Natural killer cell (primary cell): Measurements from ENCODE around the gene PPP2R5C. TPM values are rescaled to one million over a fixed set of nuclear protein-coding genes. Genes with fewer than 3 reads are reported as not detected.

ENCODE experiments used
- ATAC-seq, 3 donors: fragments of 150-1000 bp in 2 of 3; fragments of 200-7000 bp in 1 of 3; cut with Tn5 transposase; 1 replicate in 1 of 3; 2 replicates in 2 of 3; pipeline ENCODE4 v1.10.0; 2021; ENCODE audit warnings: mild to moderate bottlenecking in 2 of 3, moderate library complexity in 2 of 3
- DNase-seq, 2 donors: peaks; one replicate each; pipeline versions ENCODE4 v3.0.0 to v3.0.0-alpha.2; 2013 to 2021; ENCODE audit warnings: mixed read lengths in 1 of 2
- H3K27ac ChIP-seq: one replicate; pipeline ENCODE4 v1.5.1; 2013; ENCODE audit warnings: mild to moderate bottlenecking, low read length
- H3K27me3 ChIP-seq: one replicate; pipeline ENCODE4 v1.6.1; 2013; ENCODE audit warnings: low read length; ENCODE audit not compliant: control insufficient read depth, insufficient read depth
- H3K36me3 ChIP-seq: one replicate; pipeline ENCODE4 v1.6.1; 2013; ENCODE audit warnings: low read length; ENCODE audit not compliant: control insufficient read depth, insufficient read depth
- H3K4me1 ChIP-seq: one replicate; pipeline ENCODE4 v1.6.1; 2013; ENCODE audit warnings: low read length; ENCODE audit not compliant: control insufficient read depth, insufficient read depth
- H3K4me3 ChIP-seq: one replicate; pipeline ENCODE4 v1.5.1; 2013; ENCODE audit warnings: low read length
- H3K9me3 ChIP-seq: one replicate; pipeline ENCODE4 v1.6.1; 2013; ENCODE audit warnings: low read length; ENCODE audit not compliant: control insufficient read depth, insufficient read depth
- H3K27ac Mint-ChIP-seq, 2 donors: one replicate each; pipeline ENCODE4 v1.8.0; 2022; ENCODE audit warnings: mild to moderate bottlenecking in 2 of 2, mixed read lengths in 2 of 2, moderate library complexity in 1 of 2
- H3K27me3 Mint-ChIP-seq, 2 donors: one replicate each; pipeline ENCODE4 v1.8.0; 2022; ENCODE audit warnings: low read depth in 2 of 2, mixed read lengths in 2 of 2
- H3K36me3 Mint-ChIP-seq: one replicate; pipeline ENCODE4 v1.8.0; 2022; ENCODE audit warnings: mixed read lengths
- H3K4me1 Mint-ChIP-seq, 2 donors: one replicate each; pipeline ENCODE4 v1.8.0; 2022; ENCODE audit warnings: mixed read lengths in 2 of 2
- H3K4me3 Mint-ChIP-seq: one replicate; pipeline ENCODE4 v1.8.0; 2022; ENCODE audit warnings: mild to moderate bottlenecking, moderate library complexity, mixed read lengths
- H3K9me3 Mint-ChIP-seq, 2 donors: one replicate each; pipeline ENCODE4 v1.8.0; 2022; ENCODE audit warnings: mixed read lengths in 2 of 2
- WGBS: methylation state at CpG from one replicate; pipeline ENCODE4 v1.1.7; 2013; ENCODE audit warnings: missing lambda C conversion rate; ENCODE audit not compliant: insufficient coverage; 5-methylcytosine and 5-hydroxymethylcytosine counted together
- intact Hi-C: fragments of 100-400 bp; cut with micrococcal nuclease; formaldehyde crosslinking; loops from one replicate; pipeline ENCODE4 v1.14.2; 2022
- total RNA-seq, 4 donors: library from RNA; stranded (reverse); fragments of 120-200 nt in 1 of 4; gene quantifications; one replicate each; pipeline versions ENCODE4 v1.2.3 to v1.2.4, GENCODE V29; 2013 to 2022
- TF ChIP-seq, protein P1 (sequence below): fragments of 200-600 bp; IDR thresholded peaks from one replicate; pipeline ENCODE4 v1.8.0; 2022; ENCODE audit warnings: antibody characterized with exemption

PPP2R5C gene
- total RNA-seq, 3 donors from 2014 or later (not counting 1 experiment from before 2014, with no cell fraction given): 716 to 779 (median 736) TPM

DNA sequence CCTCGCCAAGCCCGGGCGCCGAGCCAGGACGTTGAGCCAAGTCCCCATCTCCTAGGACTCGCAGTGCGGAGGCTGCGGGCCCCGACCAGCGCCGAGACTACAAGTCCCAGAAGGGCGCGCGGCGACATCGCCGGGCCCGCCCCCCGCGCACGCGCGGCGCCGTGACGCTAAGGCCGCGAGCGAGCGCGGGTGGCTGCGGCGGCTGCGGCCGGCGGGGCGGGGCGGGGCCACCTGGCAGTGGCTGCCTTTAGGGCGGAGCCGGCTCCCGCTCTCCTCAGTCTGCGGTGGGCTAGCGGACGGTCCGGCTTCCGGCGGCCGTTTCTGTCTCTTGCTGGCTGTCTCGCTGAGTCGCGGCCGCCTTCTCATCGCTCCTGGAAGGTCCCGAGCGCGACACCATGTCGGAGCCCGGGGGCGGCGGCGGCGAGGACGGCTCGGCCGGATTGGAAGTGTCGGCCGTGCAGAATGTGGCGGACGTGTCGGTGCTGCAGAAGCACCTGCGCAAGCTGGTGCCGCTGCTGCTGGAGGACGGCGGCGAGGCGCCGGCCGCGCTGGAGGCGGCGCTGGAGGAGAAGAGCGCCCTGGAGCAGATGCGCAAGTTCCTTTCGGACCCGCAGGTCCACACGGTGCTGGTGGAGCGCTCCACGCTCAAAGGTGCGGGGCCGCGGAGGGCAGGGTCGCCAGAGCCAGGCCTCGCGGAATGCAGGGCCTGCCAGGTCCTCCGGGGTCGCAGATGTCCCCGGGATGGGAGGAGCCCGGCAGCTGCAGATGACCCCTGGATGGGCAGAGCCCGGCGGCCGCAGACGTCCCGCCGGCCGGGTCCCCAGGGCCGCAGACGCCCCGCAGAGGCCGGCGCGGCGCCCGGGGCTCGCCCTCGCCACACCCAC is 203.0 kb downstream of the PPP2R5C start, which contains the start of gene DYNC1H1:
DYNC1H1 (plus strand) TSS at position 277 of the 884 bp plus-strand sequence; CDS start at position 396, 119 bp downstream.
- no peaks in the 10 kb centered on the region for H3K9me3 ChIP-seq
- peak within 1 kb of the TSS; percentile 84 for H3K27ac ChIP-seq
- no peaks in the 10 kb centered on the region for H3K36me3 Mint-ChIP-seq
- under 1% methylated on average over 115 of the region's 115 CpGs for WGBS
- peaks cover 35 to 45% of the 10 kb centered on the region in 2 donors for H3K4me1 Mint-ChIP-seq
- ATAC-seq (peak; percentile 85 to 93 (median 89)), DNase-seq (peak; percentile 91 to 95)
- TF ChIP-seq, protein P1, sequence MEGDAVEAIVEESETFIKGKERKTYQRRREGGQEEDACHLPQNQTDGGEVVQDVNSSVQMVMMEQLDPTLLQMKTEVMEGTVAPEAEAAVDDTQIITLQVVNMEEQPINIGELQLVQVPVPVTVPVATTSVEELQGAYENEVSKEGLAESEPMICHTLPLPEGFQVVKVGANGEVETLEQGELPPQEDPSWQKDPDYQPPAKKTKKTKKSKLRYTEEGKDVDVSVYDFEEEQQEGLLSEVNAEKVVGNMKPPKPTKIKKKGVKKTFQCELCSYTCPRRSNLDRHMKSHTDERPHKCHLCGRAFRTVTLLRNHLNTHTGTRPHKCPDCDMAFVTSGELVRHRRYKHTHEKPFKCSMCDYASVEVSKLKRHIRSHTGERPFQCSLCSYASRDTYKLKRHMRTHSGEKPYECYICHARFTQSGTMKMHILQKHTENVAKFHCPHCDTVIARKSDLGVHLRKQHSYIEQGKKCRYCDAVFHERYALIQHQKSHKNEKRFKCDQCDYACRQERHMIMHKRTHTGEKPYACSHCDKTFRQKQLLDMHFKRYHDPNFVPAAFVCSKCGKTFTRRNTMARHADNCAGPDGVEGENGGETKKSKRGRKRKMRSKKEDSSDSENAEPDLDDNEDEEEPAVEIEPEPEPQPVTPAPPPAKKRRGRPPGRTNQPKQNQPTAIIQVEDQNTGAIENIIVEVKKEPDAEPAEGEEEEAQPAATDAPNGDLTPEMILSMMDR: no peak
- peak within 1 kb of the TSS; percentile 95 for H3K4me3 Mint-ChIP-seq
- H3K9me3 Mint-ChIP-seq: no peaks in the 10 kb centered on the region
- no peaks in the 10 kb centered on the region for H3K27me3 ChIP-seq
- peaks cover 22% of the 10 kb centered on the region for H3K4me1 ChIP-seq
- peak within 1 kb of the TSS; percentile 73 for H3K4me3 ChIP-seq
- H3K27ac Mint-ChIP-seq: peak within 1 kb of the TSS; percentile 90 to 91
- H3K27me3 Mint-ChIP-seq: peaks cover 0 to 2% of the 10 kb centered on the region in 2 donors
- H3K36me3 ChIP-seq: peaks cover 2% of the 10 kb centered on the region
- intact Hi-C loops: loop anchor here (1.0 to 5.0 kb wide), 3 partner anchors 16 to 353 kb away; partner anchors contain the start of gene ZNF839

DNA sequence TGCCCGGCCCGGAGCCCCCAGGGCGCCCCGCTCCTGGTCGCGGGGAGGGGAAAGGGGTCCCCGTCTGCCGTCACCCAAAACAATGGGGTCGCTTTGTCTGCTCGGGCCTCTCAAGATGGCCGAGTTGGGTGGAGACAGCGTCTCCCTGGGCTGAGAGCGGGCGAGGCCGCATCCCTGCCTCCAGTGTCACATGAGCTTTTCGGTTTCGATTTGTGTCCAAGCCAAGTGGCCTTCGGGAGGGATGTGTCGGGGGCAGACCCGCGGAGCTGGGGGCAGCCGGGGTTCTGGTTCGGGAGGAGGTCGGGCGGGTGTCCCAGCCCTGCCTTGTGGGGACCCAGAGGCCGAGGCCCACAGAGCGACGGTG is 203.7 kb downstream of the PPP2R5C start:
- peak overlapping the region; percentile 59 for H3K27ac ChIP-seq
- H3K9me3 Mint-ChIP-seq: no peaks in the 10 kb centered on the region
- peak overlapping the region; percentile 87 for H3K4me3 Mint-ChIP-seq
- WGBS: under 1% methylated on average over 28 of the region's 28 CpGs
- peaks cover 22% of the 10 kb centered on the region for H3K4me1 ChIP-seq
- H3K36me3 Mint-ChIP-seq: no peaks in the 10 kb centered on the region
- H3K9me3 ChIP-seq: no peaks in the 10 kb centered on the region
- intact Hi-C loops: no loop called here
- H3K4me3 ChIP-seq: peak overlapping the region; percentile 73
- peak; percentile 56 to 82 for DNase-seq
- H3K27ac Mint-ChIP-seq: peak overlapping the region; percentile 82 to 91
- TF ChIP-seq, protein P1: no peak
- peaks cover 0 to 2% of the 10 kb centered on the region in 2 donors for H3K27me3 Mint-ChIP-seq
- peak; percentile 48 to 61 (median 49) for ATAC-seq
- H3K27me3 ChIP-seq: no peaks in the 10 kb centered on the region
- H3K4me1 Mint-ChIP-seq: peaks cover 36 to 47% of the 10 kb centered on the region in 2 donors
- peaks cover 5% of the 10 kb centered on the region for H3K36me3 ChIP-seq

DNA sequence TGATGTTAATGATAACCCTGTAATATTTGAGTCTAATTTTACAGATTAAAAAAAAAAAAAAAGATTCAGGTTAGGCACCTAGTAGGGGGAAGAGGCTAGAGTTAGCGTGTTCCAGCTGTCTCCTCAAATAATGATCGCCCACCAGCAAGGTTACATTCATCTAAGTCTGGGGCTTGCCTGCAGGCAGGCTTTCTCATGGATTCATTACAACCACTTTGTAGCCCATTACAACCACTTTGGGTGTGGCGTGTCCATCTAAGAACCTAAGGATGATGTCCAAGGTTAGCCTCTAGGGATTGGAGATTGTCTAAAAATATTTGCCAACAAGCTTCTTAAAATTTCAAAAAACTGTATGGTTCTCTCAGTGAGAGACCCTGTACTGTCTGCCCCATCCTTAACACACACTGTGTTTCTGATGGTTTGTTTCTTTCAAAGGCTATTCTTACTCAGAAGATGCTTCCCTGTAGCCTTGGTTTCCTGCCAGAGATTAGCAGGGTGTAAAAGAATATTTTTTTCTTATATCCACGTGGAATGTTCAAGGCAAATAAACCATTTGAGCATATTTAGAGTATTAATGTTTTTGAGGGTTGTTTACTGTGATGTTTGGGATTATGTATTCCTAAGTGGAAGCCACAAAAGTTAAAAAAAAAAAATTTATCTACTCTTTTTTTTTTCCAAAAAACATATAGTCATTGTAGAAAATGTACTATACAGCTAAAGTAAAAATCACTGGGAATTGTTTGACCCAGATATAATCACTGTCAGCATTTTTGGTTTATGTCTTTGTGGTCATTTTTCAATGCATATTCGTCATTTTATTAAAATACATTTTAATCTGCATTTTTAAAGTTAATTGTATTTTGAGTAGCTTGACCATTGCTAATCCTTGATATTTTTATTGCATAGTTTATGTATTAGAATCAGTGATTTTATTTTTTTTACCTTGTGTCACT is 204.5 kb downstream of the PPP2R5C start:
- Mint-ChIP-seq H3K4me1 (peaks cover 29 to 38% of the 10 kb centered on the region in 2 donors), H3K4me3 (peak overlapping the region; percentile 87), H3K27me3 (peaks cover 0 to 2% of the 10 kb centered on the region in 2 donors), H3K36me3 (no peaks in the 10 kb centered on the region), H3K9me3 (no peaks in the 10 kb centered on the region), H3K27ac (peak overlapping the region; percentile 82 to 91)
- TF ChIP-seq, protein P1: no peak
- Histone ChIP-seq H3K4me1 (peaks cover 19% of the 10 kb centered on the region), H3K4me3 (peak overlapping the region; percentile 73), H3K36me3 (peaks cover 5% of the 10 kb centered on the region), H3K9me3 (no peaks in the 10 kb centered on the region), H3K27ac (peak overlapping the region; percentile 59), H3K27me3 (no peaks in the 10 kb centered on the region)
- 80% methylated on average over 3 of the region's 5 CpGs for WGBS
- ATAC-seq (no peak), DNase-seq (no peak)
- intact Hi-C loops: no loop called here
